A549 treated with CORT108297 at 1 μM for 4 hours (cell line): ENCODE measurements around the gene HSPA1A. TPM values are rescaled to one million over a fixed set of nuclear protein-coding genes. Genes with fewer than 3 reads are reported as not detected.

Source experiments
- total RNA-seq: library from RNA; stranded (reverse); fragments of 200-300 nt; extraction: Qiagen RNA extraction; gene quantifications from 5 replicates; pipeline ENCODE4 v1.2.3, GENCODE V29; 2022

The HSPA1A gene
- total RNA-seq: 250 to 374 TPM (median 304 TPM) in 5 replicates

DNA sequence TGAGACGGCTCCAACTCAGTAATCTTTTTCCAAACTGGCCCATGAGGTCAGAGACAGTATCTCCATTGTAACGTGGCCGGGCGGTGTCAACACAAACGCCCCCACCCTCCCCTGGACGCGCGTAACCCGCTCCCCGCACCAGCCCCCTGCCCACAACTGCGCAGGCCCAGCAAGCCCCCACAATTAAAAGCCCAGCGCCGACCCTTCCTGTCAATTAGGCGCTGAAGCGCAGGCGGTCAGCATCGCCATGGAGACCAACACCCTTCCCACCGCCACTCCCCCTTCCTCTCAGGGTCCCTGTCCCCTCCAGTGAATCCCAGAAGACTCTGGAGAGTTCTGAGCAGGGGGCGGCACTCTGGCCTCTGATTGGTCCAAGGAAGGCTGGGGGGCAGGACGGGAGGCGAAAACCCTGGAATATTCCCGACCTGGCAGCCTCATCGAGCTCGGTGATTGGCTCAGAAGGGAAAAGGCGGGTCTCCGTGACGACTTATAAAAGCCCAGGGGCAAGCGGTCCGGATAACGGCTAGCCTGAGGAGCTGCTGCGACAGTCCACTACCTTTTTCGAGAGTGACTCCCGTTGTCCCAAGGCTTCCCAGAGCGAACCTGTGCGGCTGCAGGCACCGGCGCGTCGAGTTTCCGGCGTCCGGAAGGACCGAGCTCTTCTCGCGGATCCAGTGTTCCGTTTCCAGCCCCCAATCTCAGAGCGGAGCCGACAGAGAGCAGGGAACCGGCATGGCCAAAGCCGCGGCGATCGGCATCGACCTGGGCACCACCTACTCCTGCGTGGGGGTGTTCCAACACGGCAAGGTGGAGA, at the start of gene HSPA1A, which contains the start of gene HSPA1L:
Gene HSPA1A, plus strand, starts transcription at position 519 of the 814 bp plus-strand sequence. Its CDS starts 214 bp downstream, at position 733.
Gene HSPA1L, minus strand, starts transcription at position 259 of the 814 bp plus-strand sequence. CDS start 3,311 bp downstream, outside the sequence.

DNA sequence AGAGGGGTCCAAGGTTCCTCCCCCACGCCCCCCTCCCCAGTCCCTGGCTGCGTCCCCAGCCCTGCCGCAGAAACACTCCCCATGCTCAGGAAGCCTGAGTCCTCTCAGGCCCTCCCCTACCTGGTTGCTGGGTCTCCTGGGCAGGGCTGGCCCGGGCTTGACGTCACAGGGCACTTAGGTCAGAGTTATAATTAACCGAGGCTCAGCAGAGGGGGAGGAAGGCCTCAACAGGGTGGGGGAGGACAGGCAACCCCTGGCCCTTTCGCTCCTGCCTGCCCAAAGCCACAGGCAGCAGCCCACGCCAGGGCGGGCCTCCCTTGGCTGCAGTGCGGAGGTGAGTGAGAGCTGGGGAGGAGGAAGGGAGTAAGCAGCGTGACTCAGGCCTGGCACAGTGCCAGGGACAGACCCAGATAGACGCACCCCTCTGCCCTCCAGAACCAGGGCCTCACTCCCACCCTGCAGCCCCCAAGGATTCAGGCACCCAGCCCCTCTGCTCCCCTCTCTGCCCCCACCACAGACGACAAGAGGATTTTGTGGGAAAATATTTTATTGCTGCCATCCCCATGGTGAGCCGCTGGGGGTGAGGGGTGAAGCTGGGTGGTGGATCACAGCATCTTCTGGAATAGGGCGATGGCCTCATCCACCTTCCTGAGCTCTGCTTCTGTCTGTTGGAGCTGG, 38.2 kb upstream of the HSPA1A start, which contains the start of gene VWA7:
Gene VWA7, minus strand, starts transcription at position 340 of the 678 bp plus-strand sequence. CDS start 549 bp downstream, outside the sequence.

DNA sequence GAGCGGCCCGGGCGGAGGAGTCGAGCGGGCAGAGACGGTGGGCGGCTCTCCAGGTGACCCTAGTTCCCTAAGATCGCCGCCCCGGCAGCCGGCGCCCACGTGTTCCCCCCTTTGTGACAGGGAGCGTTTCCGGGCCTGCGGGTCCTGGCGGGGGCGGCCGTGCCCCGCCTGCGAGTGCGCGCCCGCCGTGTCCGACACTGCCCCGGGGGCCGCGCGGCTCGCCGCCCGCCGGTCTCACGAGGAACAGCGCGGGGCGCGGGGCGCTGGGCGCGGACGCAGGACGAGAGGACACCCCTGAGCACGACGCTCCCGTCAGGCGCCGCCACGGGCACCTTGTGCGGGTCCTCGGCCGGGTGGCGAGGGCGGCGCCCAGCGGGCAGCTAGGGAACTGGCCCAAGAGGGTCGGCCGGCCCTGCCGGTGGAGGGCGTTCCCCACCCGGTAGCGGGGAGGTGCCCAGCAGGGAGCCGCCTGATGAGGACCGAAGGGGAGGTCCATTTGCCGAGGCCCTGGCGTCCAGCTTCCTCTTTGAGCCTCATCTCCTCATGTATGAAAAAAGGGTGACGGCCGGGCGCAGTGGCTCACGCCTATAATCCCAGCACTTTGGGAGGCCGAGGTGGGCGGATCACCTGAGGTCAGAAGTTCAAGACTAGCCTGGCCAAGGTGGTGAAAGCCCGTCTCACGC, 19.6 kb upstream of the HSPA1A start, which contains the start of gene VARS1:
Gene VARS1, minus strand, starts transcription at position 137 of the 683 bp plus-strand sequence. CDS start 535 bp downstream, outside the sequence.

DNA sequence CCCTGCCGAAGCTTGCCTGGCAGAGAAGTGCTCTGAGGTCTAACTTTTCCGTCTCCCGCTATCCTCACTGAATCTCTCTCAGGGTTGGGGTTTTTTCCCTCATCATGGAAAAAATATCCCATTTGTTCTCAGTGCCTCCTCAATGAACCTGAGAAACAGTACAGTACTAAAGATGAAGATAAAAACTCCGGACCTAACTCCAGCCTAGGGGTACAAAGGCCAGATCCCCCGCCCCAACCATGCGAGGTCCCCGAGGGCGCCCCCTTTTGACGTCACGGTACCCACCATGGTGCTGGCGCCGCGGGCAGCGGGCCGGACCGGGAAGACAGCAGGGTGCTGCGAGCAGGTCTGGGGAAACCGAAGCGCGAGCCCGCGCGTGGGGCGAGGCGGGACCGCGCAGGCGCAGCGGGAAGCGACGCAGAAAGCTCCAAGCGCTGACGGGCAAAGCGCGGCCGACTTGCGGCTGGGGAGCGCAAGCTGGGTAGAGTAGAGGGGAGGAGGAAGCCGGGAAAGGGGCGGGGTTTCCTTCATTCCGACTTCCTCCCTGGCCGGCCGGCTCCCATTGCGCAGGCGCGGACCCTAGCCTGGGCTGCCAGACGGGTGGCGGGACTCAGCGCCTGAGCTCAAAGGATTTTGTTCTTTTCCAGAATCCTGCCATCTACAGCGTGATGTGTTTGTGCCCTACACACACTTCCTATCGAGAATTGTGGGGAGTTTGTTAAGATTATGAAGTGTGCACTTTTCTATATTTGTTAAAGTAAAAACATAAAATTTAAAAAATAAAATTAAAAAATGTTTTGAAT, 8.7 kb upstream of the HSPA1A start, which contains the start of gene LSM2:
Gene LSM2, minus strand, starts transcription at position 497 of the 803 bp plus-strand sequence. Its CDS starts 209 bp downstream, at position 288.

DNA sequence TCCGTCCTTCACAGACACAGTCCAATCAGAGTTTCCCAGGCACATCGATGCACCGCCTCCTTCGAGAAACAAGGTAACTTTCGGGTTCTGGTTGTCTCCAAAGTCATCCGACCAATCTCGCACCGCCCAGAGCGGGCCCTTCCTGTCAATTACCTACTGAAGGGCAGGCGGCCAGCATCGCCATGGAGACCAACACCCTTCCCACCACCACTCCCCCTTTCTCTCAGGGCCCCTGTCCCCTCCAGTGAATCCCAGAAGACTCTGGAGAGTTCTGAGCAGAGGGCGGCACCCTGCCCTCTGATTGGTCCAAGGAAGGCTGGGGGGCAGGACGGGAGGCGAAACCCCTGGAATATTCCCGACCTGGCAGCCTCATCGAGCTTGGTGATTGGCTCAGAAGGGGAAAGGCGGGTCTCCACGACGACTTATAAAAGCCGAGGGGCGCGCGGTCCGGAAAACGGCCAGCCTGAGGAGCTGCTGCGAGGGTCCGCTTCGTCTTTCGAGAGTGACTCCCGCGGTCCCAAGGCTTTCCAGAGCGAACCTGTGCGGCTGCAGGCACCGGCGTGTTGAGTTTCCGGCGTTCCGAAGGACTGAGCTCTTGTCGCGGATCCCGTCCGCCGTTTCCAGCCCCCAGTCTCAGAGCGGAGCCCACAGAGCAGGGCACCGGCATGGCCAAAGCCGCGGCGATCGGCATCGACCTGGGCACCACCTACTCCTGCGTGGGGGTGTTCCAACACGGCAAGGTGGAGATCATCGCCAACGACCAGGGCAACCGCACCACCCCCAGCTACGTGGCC, 12.1 kb downstream of the HSPA1A start, which contains the start of gene HSPA1B:
Gene HSPA1B, plus strand, starts transcription at position 453 of the 794 bp plus-strand sequence. Its CDS starts 213 bp downstream, at position 666.

DNA sequence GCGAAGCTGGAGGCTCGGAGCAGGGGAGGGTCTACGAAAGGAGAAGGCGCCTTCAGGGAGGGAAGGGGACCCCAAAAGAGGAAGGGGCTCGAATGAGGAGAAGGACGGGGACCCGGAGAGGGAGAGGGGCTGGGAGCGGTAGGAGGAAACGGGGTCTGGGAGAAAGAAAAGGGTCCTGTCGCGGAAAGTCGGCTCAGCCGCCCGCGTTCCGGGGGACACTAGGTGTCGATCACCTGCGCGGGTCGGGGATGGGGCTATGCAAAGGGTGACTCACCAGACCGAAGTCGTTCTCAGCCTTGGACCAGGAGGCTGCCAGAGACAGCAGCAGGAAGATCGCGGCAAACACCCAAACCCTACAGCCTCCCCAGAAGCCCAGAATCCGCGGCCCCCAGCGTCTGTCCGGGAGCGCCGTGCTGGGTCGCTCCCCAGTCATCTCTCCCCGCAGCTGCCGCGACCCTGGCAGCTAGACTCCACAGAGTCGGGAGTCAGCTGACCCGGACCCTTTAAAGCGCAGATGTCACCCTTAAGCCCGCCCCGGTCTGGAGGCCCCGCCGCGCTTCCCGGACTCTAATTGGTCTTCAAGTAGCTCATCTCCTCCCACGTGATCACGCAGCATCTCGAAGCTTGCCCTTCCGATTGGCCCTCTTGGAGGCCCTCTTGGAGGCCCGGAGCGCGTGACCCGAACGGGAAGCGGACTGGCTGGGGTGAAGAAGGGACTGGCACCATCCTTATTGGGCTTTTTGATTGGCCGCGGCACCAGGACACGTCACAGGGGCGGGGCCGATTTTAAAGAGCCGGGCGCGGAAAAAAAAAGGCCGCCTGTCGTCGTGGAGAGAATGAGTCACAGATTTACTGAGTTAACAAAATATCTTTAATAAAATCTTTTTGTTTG, 47.2 kb downstream of the HSPA1A start, which contains the start of gene NEU1:
Gene NEU1, minus strand, starts transcription at position 478 of the 892 bp plus-strand sequence. Its CDS starts 45 bp downstream, at position 433.

Other genes starting within 250 kb of the HSPA1A start
- 0.11 to 0.23 TPM in 2 of 5 replicates, not detected in the others for gene LTA, start 243.3 kb upstream of the HSPA1A start, total RNA-seq
- 0.06 to 0.36 TPM (median 0.09 TPM) in 4 of 5 replicates, not detected in the other for gene TNF, start 240.0 kb upstream of the HSPA1A start, total RNA-seq
- 0.22 to 0.38 TPM (median 0.33 TPM) in 5 replicates for gene LTB, start 233.1 kb upstream of the HSPA1A start, total RNA-seq
- 0.46 to 0.73 TPM in 2 of 5 replicates, not detected in the others for gene LST1, start 229.3 kb upstream of the HSPA1A start, total RNA-seq
- not detected in 5 replicates for gene NCR3, start 222.5 kb upstream of the HSPA1A start, total RNA-seq
- not detected in 5 replicates for gene AIF1, start 200.3 kb upstream of the HSPA1A start, total RNA-seq
- gene PRRC2A, start 194.8 kb upstream of the HSPA1A start, total RNA-seq: 69.6 to 93.6 TPM (median 87.5 TPM) in 5 replicates
- gene BAG6, start 162.9 kb upstream of the HSPA1A start, total RNA-seq: 114 to 156 TPM (median 146 TPM) in 5 replicates
- 2.9 to 4.1 TPM (median 3.0 TPM) in 5 replicates for gene APOM, start 159.6 kb upstream of the HSPA1A start, total RNA-seq
- 10.3 to 13.2 TPM (median 12.6 TPM) in 5 replicates for gene C6orf47, start 154.8 kb upstream of the HSPA1A start, total RNA-seq
- gene GPANK1, start 150.5 kb upstream of the HSPA1A start, total RNA-seq: 10.8 to 12.2 TPM (median 11.7 TPM) in 5 replicates
- 165 to 184 TPM (median 170 TPM) in 5 replicates for gene CSNK2B, start 149.5 kb upstream of the HSPA1A start, total RNA-seq
- gene LY6G5B, start 145.6 kb upstream of the HSPA1A start, total RNA-seq: 3.8 to 5.0 TPM (median 4.3 TPM) in 5 replicates
- gene LY6G5C, start 134.5 kb upstream of the HSPA1A start, total RNA-seq: 1.1 to 2.0 TPM (median 1.6 TPM) in 5 replicates
- 16.5 to 20.4 TPM (median 19.3 TPM) in 5 replicates for gene ABHD16A, start 112.2 kb upstream of the HSPA1A start, total RNA-seq
- not detected in 5 replicates for gene LY6G6F, start 108.7 kb upstream of the HSPA1A start, total RNA-seq
- gene LY6G6D, start 100.2 kb upstream of the HSPA1A start, total RNA-seq: not detected in 5 replicates
- gene LY6G6C, start 93.8 kb upstream of the HSPA1A start, total RNA-seq: 0.09 to 0.12 TPM (median 0.10 TPM) in 3 of 5 replicates, not detected in the others
- not detected in 5 replicates for gene MPIG6B, start 92.2 kb upstream of the HSPA1A start, total RNA-seq
- gene DDAH2, start 86.2 kb upstream of the HSPA1A start, total RNA-seq: 28.8 to 35.0 TPM (median 32.1 TPM) in 5 replicates
- gene CLIC1, start 79.0 kb upstream of the HSPA1A start, total RNA-seq: 497 to 519 TPM (median 513 TPM) in 5 replicates
- 11.5 to 15.5 TPM (median 14.0 TPM) in 5 replicates for gene MSH5, start 75.5 kb upstream of the HSPA1A start, total RNA-seq
- 2.7 to 4.9 TPM (median 4.1 TPM) in 5 replicates for gene SAPCD1, start 52.9 kb upstream of the HSPA1A start, total RNA-seq
- 1.5 to 2.0 TPM (median 1.8 TPM) in 5 replicates for gene VWA7, start 38.2 kb upstream of the HSPA1A start, total RNA-seq
- 47.0 to 60.8 TPM (median 59.2 TPM) in 5 replicates for gene VARS1, start 19.8 kb upstream of the HSPA1A start, total RNA-seq
- gene LSM2, start 8.6 kb upstream of the HSPA1A start, total RNA-seq: 48.5 to 67.7 TPM (median 60.4 TPM) in 5 replicates
- gene HSPA1L, start 260 bp upstream of the HSPA1A start, total RNA-seq: 1.5 to 2.2 TPM (median 1.8 TPM) in 5 replicates
- gene HSPA1B, start 12.2 kb downstream of the HSPA1A start, total RNA-seq: 191 to 290 TPM (median 231 TPM) in 5 replicates
- 23.0 to 37.8 TPM (median 29.3 TPM) in 5 replicates for gene NEU1, start 47.3 kb downstream of the HSPA1A start, total RNA-seq
- 0.06 to 0.16 TPM in 2 of 5 replicates, not detected in the others for gene SLC44A4, start 63.5 kb downstream of the HSPA1A start, total RNA-seq
- 25.9 to 35.4 TPM (median 32.0 TPM) in 5 replicates for gene EHMT2, start 82.2 kb downstream of the HSPA1A start, total RNA-seq
- gene ZBTB12, start 86.5 kb downstream of the HSPA1A start, total RNA-seq: 3.4 to 5.3 TPM (median 4.6 TPM) in 5 replicates
- 0.21 to 0.68 TPM (median 0.31 TPM) in 5 replicates for gene C2, start 112.2 kb downstream of the HSPA1A start, total RNA-seq
- 1.5 to 3.3 TPM (median 2.4 TPM) in 5 replicates for gene CFB, start 130.6 kb downstream of the HSPA1A start, total RNA-seq
- 74.7 to 85.0 TPM (median 75.1 TPM) in 5 replicates for gene NELFE, start 143.4 kb downstream of the HSPA1A start, total RNA-seq
- gene SKIC2, start 143.6 kb downstream of the HSPA1A start, total RNA-seq: 21.0 to 27.3 TPM (median 25.4 TPM) in 5 replicates
- 11.7 to 13.4 TPM (median 12.5 TPM) in 5 replicates for gene DXO, start 156.6 kb downstream of the HSPA1A start, total RNA-seq
- 0.48 to 1.5 TPM (median 1.1 TPM) in 5 replicates for gene C4A, start 166.5 kb downstream of the HSPA1A start, total RNA-seq
- 0.46 to 1.7 TPM (median 0.76 TPM) in 5 replicates for gene C4B, start 199.3 kb downstream of the HSPA1A start, total RNA-seq
- gene CYP21A2, start 222.9 kb downstream of the HSPA1A start, total RNA-seq: not detected in 5 replicates